Measurements from ENCODE around the gene AOX1.
"Not testable (repeated sequence)": the region's sequence is repeated elsewhere in the genome, so short reads cannot be mapped to it uniquely, and the experiment has no call there.

The AOX1 gene

GRCh38 chr2:200585730-200586643 is at the start of gene AOX1:
TSS of gene AOX1 (plus strand) at chr2:200586014. CDS start at chr2:200586109, 95 bp downstream.
- no peak for DNase-seq

- no peak for DNase-seq
Measured at GRCh38 chr2:200538139-200538538, 47.7 kb upstream of the AOX1 start.

DNA sequence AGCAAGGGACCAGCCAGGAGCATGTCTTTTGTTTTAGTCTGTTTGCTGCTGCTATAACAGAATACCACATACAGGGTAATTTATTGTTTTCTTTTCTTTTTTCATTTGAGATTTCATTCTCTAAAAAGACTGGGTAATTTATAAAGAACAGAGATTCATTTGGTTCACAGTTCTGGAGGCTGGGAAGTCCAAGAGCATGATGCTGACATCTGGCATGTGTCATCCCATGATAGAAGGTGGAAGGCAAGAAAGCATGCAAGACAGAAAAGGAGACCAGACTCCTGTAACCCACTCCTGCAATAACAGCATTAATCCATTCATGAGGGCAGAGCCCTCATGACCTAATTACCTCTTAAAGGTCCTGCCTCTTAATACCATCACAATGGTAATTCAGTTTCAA is 45.0 kb upstream of the AOX1 start:
- DNase-seq = no peak

- DNase-seq = not testable (repeated sequence)
Measured at GRCh38 chr2:200566596-200566995, 19.2 kb upstream of the AOX1 start.

- no peak for DNase-seq
Measured at GRCh38 chr2:200567932-200568331, 17.9 kb upstream of the AOX1 start.

DNA sequence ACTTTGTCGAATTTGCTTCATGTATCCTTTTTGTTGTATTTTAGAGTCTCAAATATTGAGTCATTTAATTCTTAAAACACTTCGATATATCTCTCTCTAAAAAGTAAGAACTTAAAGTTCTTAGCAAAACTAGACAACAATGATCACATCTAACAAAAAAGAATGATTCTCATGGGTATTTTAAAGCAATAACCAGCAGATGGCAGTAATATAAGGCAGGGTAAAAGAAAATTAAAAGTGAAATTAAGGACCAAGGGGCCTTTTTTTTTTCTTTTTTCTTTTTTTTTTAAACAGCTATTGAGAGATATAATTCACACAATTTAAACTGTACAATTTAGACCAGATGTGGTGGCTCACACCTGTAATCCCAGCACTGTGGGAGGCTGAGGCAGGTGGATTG is 9.9 kb upstream of the AOX1 start:
- no peak for DNase-seq

DNA sequence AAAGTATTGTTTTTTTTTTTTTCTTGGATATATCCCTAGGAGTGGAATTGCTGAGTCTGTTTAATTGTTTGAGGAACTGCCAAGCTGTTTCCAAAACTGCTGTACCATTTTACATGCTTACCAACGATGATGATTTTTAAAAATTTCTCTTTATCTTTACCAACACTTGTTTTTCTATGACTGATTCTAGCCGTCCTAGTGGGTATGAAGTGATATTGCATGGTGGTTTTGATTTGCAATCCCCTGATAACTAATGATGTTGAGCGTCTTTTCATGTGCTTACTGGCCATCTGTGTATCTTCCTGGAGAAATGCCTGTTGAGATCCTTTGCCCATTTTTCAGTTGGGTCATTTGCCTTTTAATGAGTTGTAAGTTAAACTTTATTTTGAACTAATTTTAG is 8.8 kb upstream of the AOX1 start:
- DNase-seq = no peak

- DNase-seq = no peak
Measured at GRCh38 chr2:200578778-200579177, 7.0 kb upstream of the AOX1 start.

DNA sequence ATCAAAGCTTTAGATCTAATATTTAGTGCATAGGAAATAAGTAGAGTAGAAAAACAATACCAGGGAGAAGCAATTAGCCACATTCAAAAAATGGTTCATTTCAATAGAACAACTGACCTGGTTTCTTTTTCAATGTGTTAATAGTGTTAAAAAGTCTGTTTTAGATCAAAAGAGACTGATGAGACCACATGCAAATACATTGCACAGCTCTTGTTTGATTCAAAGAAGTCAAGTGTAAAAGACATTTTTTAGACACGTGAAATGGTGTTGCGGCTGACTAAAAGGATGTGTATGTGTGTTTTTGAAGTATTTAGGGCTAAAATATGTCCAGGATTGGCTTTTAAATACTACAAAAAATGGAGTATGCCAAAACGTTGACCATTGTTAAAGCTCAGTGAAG is 1.2 kb upstream of the AOX1 start:
- DNase-seq = no peak

DNA sequence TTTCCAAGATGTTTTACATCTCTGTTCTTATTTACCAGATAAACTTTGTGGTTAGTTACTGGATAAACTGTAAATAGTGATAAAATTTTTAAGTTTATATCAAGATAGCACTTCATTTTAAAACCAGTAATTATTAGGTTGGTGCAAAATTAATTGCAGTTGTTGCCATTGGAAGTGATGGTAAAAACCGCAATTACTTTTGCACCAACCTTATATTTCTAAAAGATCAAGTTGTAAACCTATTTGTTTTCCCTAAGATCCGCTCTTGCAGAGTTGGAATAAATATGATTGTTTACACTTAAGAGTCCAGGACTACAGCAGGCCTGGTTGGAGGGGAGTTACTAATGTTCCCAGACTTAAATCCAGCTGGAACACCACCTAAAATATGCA is 479 bp upstream of the AOX1 start:
- DNase-seq = no peak

GRCh38 chr2:200586644-200586975 is 796 bp downstream of the AOX1 start:
- DNase-seq = no peak

GRCh38 chr2:200587007-200587616 is 1.3 kb downstream of the AOX1 start:
- no peak for DNase-seq

- DNase-seq = no peak
Measured at GRCh38 chr2:200588076-200588678, 2.4 kb downstream of the AOX1 start.

GRCh38 chr2:200590090-200590489 is 4.3 kb downstream of the AOX1 start:
- DNase-seq = no peak

GRCh38 chr2:200591308-200591707 is 5.5 kb downstream of the AOX1 start:
- no peak for DNase-seq

GRCh38 chr2:200592406-200593075 is 6.7 kb downstream of the AOX1 start:
- no peak for DNase-seq

GRCh38 chr2:200593905-200594304 is 8.1 kb downstream of the AOX1 start:
- no peak for DNase-seq

- DNase-seq = no peak
Measured at GRCh38 chr2:200595913-200596312, 10.1 kb downstream of the AOX1 start.

DNA sequence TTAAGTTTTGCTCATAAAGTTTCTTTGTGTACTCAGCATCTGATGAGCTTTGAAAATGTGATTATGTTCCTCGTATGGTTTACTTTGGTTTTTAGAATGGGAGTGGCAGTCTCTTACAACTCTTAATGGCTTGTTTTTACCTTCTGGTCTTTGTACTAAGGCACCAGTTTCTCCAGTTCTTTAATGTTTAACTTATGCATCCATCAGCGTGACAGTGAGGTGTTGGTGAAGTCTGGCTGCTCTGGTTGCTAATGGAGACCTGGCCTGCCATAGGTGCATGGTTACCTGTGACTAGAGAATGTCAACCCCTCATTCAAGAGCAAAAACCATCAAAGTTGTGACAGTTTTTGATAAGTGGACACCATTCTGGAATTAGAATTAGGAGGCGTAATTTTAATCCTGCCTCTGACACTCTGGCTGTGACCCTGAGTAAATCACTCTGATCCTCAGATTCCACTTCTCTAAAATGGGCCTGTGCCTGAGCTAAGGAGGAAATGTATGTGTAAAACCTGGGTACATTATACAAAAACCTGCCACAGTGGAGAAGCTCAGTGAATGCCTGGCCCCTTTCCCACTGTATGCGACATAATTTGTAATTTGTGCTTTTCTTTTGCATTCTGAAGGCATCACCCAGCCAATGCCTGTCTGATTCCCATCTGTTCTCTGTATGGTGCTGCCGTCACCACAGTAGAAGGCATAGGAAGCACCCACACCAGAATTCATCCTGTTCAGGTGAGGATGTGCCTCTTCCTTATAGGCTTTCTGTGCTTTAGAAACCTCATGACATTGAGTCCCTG is 11.2 kb downstream of the AOX1 start:
- DNase-seq = no peak

DNA sequence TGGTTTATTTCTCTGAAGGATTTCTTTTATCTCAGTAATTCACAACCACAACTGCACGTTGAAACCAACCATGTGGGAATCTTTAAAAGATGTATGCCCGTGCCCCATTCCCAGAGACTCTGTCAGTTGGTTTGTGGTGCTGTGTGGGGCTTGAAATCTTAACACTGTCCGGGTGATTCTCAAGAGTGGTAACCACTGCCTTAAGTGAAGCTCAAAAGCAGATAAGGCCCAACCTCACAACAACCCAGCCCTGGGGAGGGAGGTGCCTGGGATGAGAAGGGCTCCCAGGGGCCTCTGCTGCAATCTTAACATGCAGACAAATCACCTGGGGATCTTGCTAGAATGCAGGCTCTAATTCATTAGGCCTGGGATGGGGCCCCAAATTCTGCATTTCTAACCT is 13.4 kb downstream of the AOX1 start:
- no peak for DNase-seq

DNA sequence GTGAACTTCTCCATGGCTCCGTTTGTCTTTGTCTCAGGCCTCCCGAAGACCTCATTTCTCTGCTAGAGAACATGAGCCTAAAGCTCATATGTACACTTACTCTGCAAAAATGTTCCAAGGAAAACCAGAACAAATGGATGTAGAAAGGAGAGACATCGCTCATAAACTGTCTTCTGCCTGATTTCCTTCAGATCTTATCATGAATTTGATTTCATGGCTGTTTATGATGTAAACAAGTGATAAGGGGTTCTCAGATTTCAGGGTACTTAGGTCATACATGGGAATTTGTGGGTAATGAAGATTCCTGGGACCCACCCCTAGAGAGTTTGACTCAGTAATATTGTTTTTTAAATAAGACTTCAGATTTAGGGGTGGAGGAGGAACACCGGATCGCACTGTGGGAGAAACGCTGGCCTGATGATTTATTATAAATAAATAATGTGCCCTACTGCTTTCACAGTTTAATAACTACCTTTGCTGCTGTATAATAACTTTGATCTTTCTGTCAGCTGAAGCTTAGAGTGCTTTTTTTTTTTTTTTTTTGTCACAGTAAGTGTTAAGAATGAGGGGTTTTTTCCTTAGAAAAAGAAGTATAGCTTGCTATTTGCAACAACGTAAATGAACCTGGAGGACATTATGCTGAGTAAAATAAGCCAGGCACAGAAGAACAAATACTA is 14.9 kb downstream of the AOX1 start:
- no peak for DNase-seq

DNA sequence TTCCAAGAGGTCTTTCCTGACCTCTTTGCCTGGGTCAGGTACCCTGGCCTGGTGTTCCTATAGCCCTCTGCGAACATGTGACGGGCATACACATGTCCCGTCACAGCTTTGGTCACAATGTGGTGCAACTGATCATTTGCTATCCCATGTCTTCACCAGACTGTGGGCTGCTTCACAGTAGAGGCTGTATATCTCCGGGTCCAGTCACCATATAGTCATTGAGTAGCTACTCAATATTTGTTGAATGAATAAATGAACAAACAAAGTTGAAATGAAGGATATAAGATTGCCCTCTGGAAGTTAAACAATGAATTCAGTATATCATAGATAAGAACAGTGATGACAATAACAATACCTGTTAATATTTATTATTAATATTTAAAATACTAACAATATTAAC is 16.8 kb downstream of the AOX1 start:
- DNase-seq = no peak

Measured in DMS153 (cell line).